IMR-90 (cell line): ENCODE data around the gene ASXL3. TPM values are rescaled to one million over a fixed set of nuclear protein-coding genes. Genes with fewer than 3 reads are reported as not detected.

ENCODE experiments used
- ATAC-seq: fragments of 200-7000 bp; cut with Tn5 transposase; 2 replicates; pipeline ENCODE4 v1.9.1; 2020; ENCODE audit warnings: low read depth, mild to moderate bottlenecking, moderate library complexity
- BruUV-seq: library from RNA; stranded (reverse); fragments of 400-500 nt; replicated peaks from 2 replicates; lab custom pipeline; 2021; lab: Mats Ljungman, UMichigan
- CTCF ChIA-PET: fragments of 300-600 bp; formaldehyde crosslinking; extraction: SDS; loops from one replicate; lab custom pipeline; 2021; ENCODE audit warnings: antibody characterized with exemption; lab: Yijun Ruan, JAX
- POLR2A ChIA-PET: fragments of 300-600 bp; sonication (Branson Sonifier 250); formaldehyde crosslinking; loops from one replicate; lab custom pipeline; 2022; ENCODE audit warnings: antibody characterized with exemption; ENCODE audit not compliant: unreplicated experiment; lab: Charles Lee
- DNase-seq: peaks from one replicate; pipeline ENCODE4 v3.0.0; 2013
- H2AFZ ChIP-seq: replicated peaks from 2 replicates; pipeline ENCODE3; 2013; ENCODE audit warnings: low read length, mild to moderate bottlenecking; ENCODE audit not compliant: poor library complexity
- H2AK5ac ChIP-seq: 2 replicates; pipeline ENCODE4 v1.6.1; 2013; ENCODE audit warnings: low read depth, low read length, inconsistent platforms
- H2AK9ac ChIP-seq: replicated peaks from 2 replicates; pipeline ENCODE3; 2013; ENCODE audit warnings: mild to moderate bottlenecking, low read depth, low read length, moderate library complexity; ENCODE audit not compliant: poor library complexity
- H2BK120ac ChIP-seq: 2 replicates; pipeline ENCODE4 v1.6.1; 2013; ENCODE audit warnings: low read depth, low read length, inconsistent platforms
- H2BK15ac ChIP-seq: 3 replicates; pipeline ENCODE4 v1.6.1; 2013; ENCODE audit warnings: low read depth, low read length, inconsistent platforms
- H2BK20ac ChIP-seq: 2 replicates; pipeline ENCODE4 v1.6.1; 2013; ENCODE audit warnings: low read depth, mild to moderate bottlenecking, inconsistent platforms, low read length, moderate library complexity
- H2BK5ac ChIP-seq: 2 replicates; pipeline ENCODE4 v1.6.1; 2013; ENCODE audit warnings: mild to moderate bottlenecking, low read depth, low read length, inconsistent platforms; ENCODE audit not compliant: poor library complexity, severe bottlenecking
- H3K14ac ChIP-seq: replicated peaks from 2 replicates; pipeline ENCODE4 v1.6.1; 2013; ENCODE audit warnings: low read depth, low read length, inconsistent platforms
- H3K18ac ChIP-seq: 2 replicates; pipeline ENCODE4 v1.6.1; 2013; ENCODE audit warnings: low read depth, low read length, control low read depth
- H3K23ac ChIP-seq: 2 replicates; pipeline ENCODE4 v1.6.1; 2013; ENCODE audit warnings: low read depth, low read length, inconsistent platforms
- H3K27ac ChIP-seq: 2 replicates; pipeline ENCODE4 v1.5.1; 2013; ENCODE audit warnings: mild to moderate bottlenecking, control low read depth, low read length; ENCODE audit not compliant: insufficient read depth
- H3K27me3 ChIP-seq: 2 replicates; pipeline ENCODE4 v1.6.1; 2013; ENCODE audit warnings: low read length; ENCODE audit not compliant: control insufficient read depth, insufficient read depth
- H3K36me3 ChIP-seq: 2 replicates; pipeline ENCODE4 v1.6.1; 2013; ENCODE audit warnings: low read length, mixed read lengths; ENCODE audit not compliant: control insufficient read depth, insufficient read depth
- H3K4ac ChIP-seq: 2 replicates; pipeline ENCODE4 v1.6.1; 2013; ENCODE audit warnings: low read depth, low read length, inconsistent platforms
- H3K4me1 ChIP-seq: 2 replicates; pipeline ENCODE4 v1.6.1; 2013; ENCODE audit warnings: low read length, mixed read lengths; ENCODE audit not compliant: control insufficient read depth, insufficient read depth
- H3K4me2 ChIP-seq: 2 replicates; pipeline ENCODE4 v1.6.1; 2013; ENCODE audit warnings: low read depth, mild to moderate bottlenecking, control low read depth, low read length, moderate library complexity
- H3K4me3 ChIP-seq: 2 replicates; pipeline ENCODE4 v1.5.1; 2013; ENCODE audit warnings: low read depth, mild to moderate bottlenecking, control low read depth, low read length, moderate library complexity; ENCODE audit not compliant: insufficient read depth
- H3K56ac ChIP-seq: 2 replicates; pipeline ENCODE4 v1.6.1; 2013; ENCODE audit warnings: low read length, inconsistent platforms; ENCODE audit not compliant: insufficient read depth; ENCODE audit errors: extremely low read depth
- H3K79me1 ChIP-seq, 2 experiments: 2 replicates each; pipeline ENCODE4 v1.6.1; 2013; ENCODE audit warnings: low read length in 2 of 2, inconsistent platforms in 1 of 2, low read depth in 1 of 2
- H3K9ac ChIP-seq: 2 replicates; pipeline ENCODE4 v1.6.1; 2013; ENCODE audit warnings: low read depth, low read length, control low read depth
- H3K9me1 ChIP-seq: 2 replicates; pipeline ENCODE4 v1.6.1; 2013; ENCODE audit warnings: low read length, inconsistent platforms; ENCODE audit not compliant: insufficient read depth
- H3K9me3 ChIP-seq: 2 replicates; pipeline ENCODE4 v1.6.1; 2013; ENCODE audit warnings: low read length; ENCODE audit not compliant: control insufficient read depth, insufficient read depth
- H4K20me1 ChIP-seq: 2 replicates; pipeline ENCODE4 v1.6.1; 2013; ENCODE audit warnings: low read length, inconsistent platforms; ENCODE audit not compliant: insufficient read depth
- H4K5ac ChIP-seq: 2 replicates; pipeline ENCODE4 v1.6.1; 2013; ENCODE audit warnings: mild to moderate bottlenecking, low read depth, low read length, control low read depth
- H4K8ac ChIP-seq, 2 experiments: 2 replicates each; pipeline ENCODE4 v1.6.1; 2013; ENCODE audit warnings: low read depth in 2 of 2, low read length in 2 of 2, control low read depth in 1 of 2, inconsistent platforms in 1 of 2
- H4K91ac ChIP-seq: 2 replicates; pipeline ENCODE4 v1.6.1; 2013; ENCODE audit warnings: low read depth, low read length, inconsistent platforms; ENCODE audit not compliant: insufficient read depth
- BHLHE40 ChIP-seq: fragments of 150-350 bp; IDR thresholded peaks from 2 replicates; pipeline ENCODE4 v1.6.1; 2016; ENCODE audit warnings: mild to moderate bottlenecking, low read depth, low read length
- CEBPB ChIP-seq: IDR thresholded peaks from 2 replicates; pipeline ENCODE4 v1.6.1; 2012; ENCODE audit warnings: low read depth, low read length, improper control_type of control experiment
- CHD1 ChIP-seq: IDR thresholded peaks from 2 replicates; pipeline ENCODE4 v1.6.1; 2012; ENCODE audit warnings: low read depth, low read length, improper control_type of control experiment
- ELK1 ChIP-seq: fragments of 150-350 bp; IDR thresholded peaks from 2 replicates; pipeline ENCODE4 v1.6.1; 2016; ENCODE audit warnings: low read depth, mild to moderate bottlenecking, low read length, moderate library complexity, borderline replicate concordance
- FOS ChIP-seq: fragments of 150-350 bp; IDR thresholded peaks from 2 replicates; pipeline ENCODE4 v1.6.1; 2016; ENCODE audit warnings: low read depth, low read length
- MAFK ChIP-seq: IDR thresholded peaks from 2 replicates; pipeline ENCODE4 v1.6.1; 2012; ENCODE audit warnings: low read depth, low read length, improper control_type of control experiment
- MAZ ChIP-seq: IDR thresholded peaks from 2 replicates; pipeline ENCODE4 v1.6.1; 2012; ENCODE audit warnings: low read depth, mild to moderate bottlenecking, low read length, improper control_type of control experiment, moderate library complexity, borderline replicate concordance
- MXI1 ChIP-seq: IDR thresholded peaks from 2 replicates; pipeline ENCODE4 v1.6.1; 2012; ENCODE audit warnings: low read depth, mild to moderate bottlenecking, low read length, moderate library complexity, borderline replicate concordance
- NFE2L2 ChIP-seq: fragments of 150-350 bp; IDR thresholded peaks from 2 replicates; pipeline ENCODE4 v1.6.1; 2016; ENCODE audit warnings: low read depth, mild to moderate bottlenecking, low read length
- POLR2A ChIP-seq: IDR thresholded peaks from 2 replicates; pipeline ENCODE4 v1.6.1; 2012; ENCODE audit warnings: mild to moderate bottlenecking, low read depth, low read length
- RAD21 ChIP-seq: IDR thresholded peaks from 2 replicates; pipeline ENCODE4 v1.6.1; 2012; ENCODE audit warnings: low read length, improper control_type of control experiment
- RCOR1 ChIP-seq: IDR thresholded peaks from 2 replicates; pipeline ENCODE4 v1.6.1; 2012; ENCODE audit warnings: mild to moderate bottlenecking, low read length, improper control_type of control experiment; ENCODE audit not compliant: insufficient replicate concordance
- RFX5 ChIP-seq: IDR thresholded peaks from 2 replicates; pipeline ENCODE4 v1.8.0; 2012; ENCODE audit warnings: low read depth, mild to moderate bottlenecking, low read length, moderate library complexity
- SMC3 ChIP-seq: fragments of 150-350 bp; IDR thresholded peaks from 2 replicates; pipeline ENCODE4 v1.6.1; 2016; ENCODE audit warnings: low read depth, mild to moderate bottlenecking, antibody characterized with exemption, low read length, moderate library complexity
- USF2 ChIP-seq: fragments of 150-350 bp; IDR thresholded peaks from 2 replicates; pipeline ENCODE4 v1.6.1; 2017; ENCODE audit warnings: mild to moderate bottlenecking, antibody characterized with exemption, low read length, low read depth
- dilution Hi-C: fragments of 300-500 bp; cut with HindIII; formaldehyde crosslinking; loops from one replicate; pipeline ENCODE4 v1.14.3; 2018; ENCODE audit warnings: low sequenced_read_pairs; ENCODE audit not compliant: unreplicated experiment
- in situ Hi-C: fragments of 300-500 bp; cut with MboI; formaldehyde crosslinking; loops from 3 replicates; pipeline ENCODE4 v1.14.3; 2019; ENCODE audit warnings: low sequenced_read_pairs, inconsistent platforms, mixed read lengths
- intact Hi-C: fragments of 100-400 bp; cut with micrococcal nuclease; formaldehyde crosslinking; loops from 2 replicates; pipeline ENCODE4 v1.10.0; 2022
- polyA plus RNA-seq, 3 experiments: library from polyadenylated mRNA; depleted of rRNA; stranded (reverse); fragments of >200 nt; gene quantifications; 2 replicates each; pipeline ENCODE4 v1.2.3, GENCODE V29; 2012; ENCODE audit warnings: low replicate concordance in 1 of 3
- total RNA-seq: library from RNA; depleted of rRNA; stranded (reverse); fragments of >200 nt; gene quantifications from 2 replicates; pipeline ENCODE4 v1.2.3, GENCODE V29; 2012
- TF ChIP-seq, protein P1 (sequence below): conservative IDR thresholded peaks from 2 replicates; pipeline ENCODE4 v1.5.1; 2012; ENCODE audit warnings: mild to moderate bottlenecking, low read depth, low read length, improper control_type of control experiment

ASXL3 gene
- total and polyA plus RNA-seq, 2 of the 4 experiments (the other 2 are of a cell fraction): 0.03 to 0.54 TPM

DNA sequence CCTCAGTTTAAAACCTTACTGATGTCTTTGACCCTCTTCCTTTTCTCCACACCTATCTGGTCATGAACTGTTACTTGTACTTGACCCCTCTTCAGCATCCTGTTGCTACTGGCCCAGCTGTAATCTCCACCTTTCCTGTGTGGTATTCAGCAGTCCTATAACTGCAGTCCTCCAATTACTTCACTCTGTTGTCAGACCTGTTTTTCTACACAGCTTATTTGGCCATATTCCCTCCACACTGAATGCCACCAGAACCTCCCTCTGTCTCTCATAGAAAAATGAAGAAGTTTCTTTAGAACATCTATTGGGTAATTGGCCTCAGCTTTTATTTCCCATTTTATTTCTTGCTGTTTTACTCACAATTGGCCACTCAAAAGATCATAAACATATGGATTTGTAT is 155.4 kb downstream of the ASXL3 start:
- Histone ChIP-seq H2BK15ac (no peak overlapping the region), H3K9ac (no peak overlapping the region), H3K56ac (no peak overlapping the region), H3K79me1 (no peaks in the 10 kb centered on the region), H4K91ac (no peak overlapping the region), H2AK9ac (no peak overlapping the region), H4K20me1 (no peaks in the 10 kb centered on the region), H4K8ac (no peak overlapping the region), H2BK5ac (no peak overlapping the region), H3K9me1 (no peaks in the 10 kb centered on the region), H2AFZ (no peak overlapping the region), H3K4me2 (no peak overlapping the region), H3K4me1 (no peaks in the 10 kb centered on the region), H4K5ac (no peak overlapping the region), H3K9me3 (no peaks in the 10 kb centered on the region), H3K23ac (no peak overlapping the region), H2AK5ac (no peak overlapping the region), H3K4ac (no peak overlapping the region), H2BK20ac (no peak overlapping the region), H2BK120ac (no peak overlapping the region), H3K36me3 (no peaks in the 10 kb centered on the region), H3K18ac (no peak overlapping the region), H3K4me3 (no peak overlapping the region), H3K27ac (no peak overlapping the region), H3K27me3 (peaks cover 1% of the 10 kb centered on the region; the same call in 1 of the 2 replicates), H3K14ac (no peak overlapping the region)
- in situ Hi-C loops (no loop called here), dilution Hi-C loops (no loop called here), intact Hi-C loops (no loop called here)
- ChIA-PET CTCF (no interaction called here), POLR2A (no interaction called here)
- TF ChIP-seq ELK1 (no peak), MXI1 (no peak), FOS (no peak), USF2 (no peak), RCOR1 (no peak), SMC3 (no peak), MAZ (no peak), CHD1 (no peak), MAFK (no peak), RAD21 (no peak), NFE2L2 (no peak), POLR2A (no peak), RFX5 (no peak), BHLHE40 (no peak), CEBPB (no peak)
- TF ChIP-seq, protein P1, sequence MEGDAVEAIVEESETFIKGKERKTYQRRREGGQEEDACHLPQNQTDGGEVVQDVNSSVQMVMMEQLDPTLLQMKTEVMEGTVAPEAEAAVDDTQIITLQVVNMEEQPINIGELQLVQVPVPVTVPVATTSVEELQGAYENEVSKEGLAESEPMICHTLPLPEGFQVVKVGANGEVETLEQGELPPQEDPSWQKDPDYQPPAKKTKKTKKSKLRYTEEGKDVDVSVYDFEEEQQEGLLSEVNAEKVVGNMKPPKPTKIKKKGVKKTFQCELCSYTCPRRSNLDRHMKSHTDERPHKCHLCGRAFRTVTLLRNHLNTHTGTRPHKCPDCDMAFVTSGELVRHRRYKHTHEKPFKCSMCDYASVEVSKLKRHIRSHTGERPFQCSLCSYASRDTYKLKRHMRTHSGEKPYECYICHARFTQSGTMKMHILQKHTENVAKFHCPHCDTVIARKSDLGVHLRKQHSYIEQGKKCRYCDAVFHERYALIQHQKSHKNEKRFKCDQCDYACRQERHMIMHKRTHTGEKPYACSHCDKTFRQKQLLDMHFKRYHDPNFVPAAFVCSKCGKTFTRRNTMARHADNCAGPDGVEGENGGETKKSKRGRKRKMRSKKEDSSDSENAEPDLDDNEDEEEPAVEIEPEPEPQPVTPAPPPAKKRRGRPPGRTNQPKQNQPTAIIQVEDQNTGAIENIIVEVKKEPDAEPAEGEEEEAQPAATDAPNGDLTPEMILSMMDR: no peak
- DNase-seq (no peak), ATAC-seq (no peak)
- no TSS peak for BruUV-seq
